GM13976 (cell line): ENCODE results near the gene TIMP3.

ENCODE experiments used
- DNase-seq: peaks from one replicate; pipeline ENCODE4 v3.0.0; 2012; ENCODE audit warnings: low spot score
- in situ Hi-C: fragments of 300-500 bp; cut with MboI; formaldehyde crosslinking; loops from one replicate; pipeline ENCODE4 v1.12.0; 2022; ENCODE audit warnings: low sequenced_read_pairs, mixed read lengths, inconsistent platforms; ENCODE audit not compliant: unreplicated experiment
- TF ChIP-seq, protein P1 (sequence below): IDR thresholded peaks from 2 replicates; pipeline ENCODE4 v1.5.1; 2012; ENCODE audit warnings: borderline replicate concordance, mild to moderate bottlenecking; ENCODE audit not compliant: insufficient read depth; ENCODE audit errors: extremely low read depth, missing control alignments, control extremely low read depth

The TIMP3 gene

DNA sequence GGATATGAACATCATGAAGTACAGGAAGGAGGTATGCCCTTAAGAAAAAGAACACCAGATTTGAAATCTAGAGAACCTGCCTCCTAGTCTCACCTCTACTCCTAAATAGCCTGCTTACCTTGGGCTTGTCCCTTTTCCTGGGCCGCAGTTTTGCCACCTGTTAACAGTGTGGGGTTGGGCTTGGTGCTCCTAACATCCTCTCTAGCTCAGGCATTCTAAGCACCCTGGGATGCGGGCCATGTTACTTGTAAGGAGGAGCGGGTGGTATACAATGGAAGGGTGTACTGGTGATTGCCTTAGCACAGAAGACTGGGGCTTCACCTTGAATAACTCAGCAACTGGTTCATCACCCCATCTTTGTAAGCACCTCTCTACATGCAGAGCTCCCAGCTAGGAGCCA lies 48.7 kb downstream of the TIMP3 start:
- DNase-seq, result no peak
- TF ChIP-seq, protein P1, sequence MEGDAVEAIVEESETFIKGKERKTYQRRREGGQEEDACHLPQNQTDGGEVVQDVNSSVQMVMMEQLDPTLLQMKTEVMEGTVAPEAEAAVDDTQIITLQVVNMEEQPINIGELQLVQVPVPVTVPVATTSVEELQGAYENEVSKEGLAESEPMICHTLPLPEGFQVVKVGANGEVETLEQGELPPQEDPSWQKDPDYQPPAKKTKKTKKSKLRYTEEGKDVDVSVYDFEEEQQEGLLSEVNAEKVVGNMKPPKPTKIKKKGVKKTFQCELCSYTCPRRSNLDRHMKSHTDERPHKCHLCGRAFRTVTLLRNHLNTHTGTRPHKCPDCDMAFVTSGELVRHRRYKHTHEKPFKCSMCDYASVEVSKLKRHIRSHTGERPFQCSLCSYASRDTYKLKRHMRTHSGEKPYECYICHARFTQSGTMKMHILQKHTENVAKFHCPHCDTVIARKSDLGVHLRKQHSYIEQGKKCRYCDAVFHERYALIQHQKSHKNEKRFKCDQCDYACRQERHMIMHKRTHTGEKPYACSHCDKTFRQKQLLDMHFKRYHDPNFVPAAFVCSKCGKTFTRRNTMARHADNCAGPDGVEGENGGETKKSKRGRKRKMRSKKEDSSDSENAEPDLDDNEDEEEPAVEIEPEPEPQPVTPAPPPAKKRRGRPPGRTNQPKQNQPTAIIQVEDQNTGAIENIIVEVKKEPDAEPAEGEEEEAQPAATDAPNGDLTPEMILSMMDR, result no peak
- in situ Hi-C loops, result no loop called here

DNA sequence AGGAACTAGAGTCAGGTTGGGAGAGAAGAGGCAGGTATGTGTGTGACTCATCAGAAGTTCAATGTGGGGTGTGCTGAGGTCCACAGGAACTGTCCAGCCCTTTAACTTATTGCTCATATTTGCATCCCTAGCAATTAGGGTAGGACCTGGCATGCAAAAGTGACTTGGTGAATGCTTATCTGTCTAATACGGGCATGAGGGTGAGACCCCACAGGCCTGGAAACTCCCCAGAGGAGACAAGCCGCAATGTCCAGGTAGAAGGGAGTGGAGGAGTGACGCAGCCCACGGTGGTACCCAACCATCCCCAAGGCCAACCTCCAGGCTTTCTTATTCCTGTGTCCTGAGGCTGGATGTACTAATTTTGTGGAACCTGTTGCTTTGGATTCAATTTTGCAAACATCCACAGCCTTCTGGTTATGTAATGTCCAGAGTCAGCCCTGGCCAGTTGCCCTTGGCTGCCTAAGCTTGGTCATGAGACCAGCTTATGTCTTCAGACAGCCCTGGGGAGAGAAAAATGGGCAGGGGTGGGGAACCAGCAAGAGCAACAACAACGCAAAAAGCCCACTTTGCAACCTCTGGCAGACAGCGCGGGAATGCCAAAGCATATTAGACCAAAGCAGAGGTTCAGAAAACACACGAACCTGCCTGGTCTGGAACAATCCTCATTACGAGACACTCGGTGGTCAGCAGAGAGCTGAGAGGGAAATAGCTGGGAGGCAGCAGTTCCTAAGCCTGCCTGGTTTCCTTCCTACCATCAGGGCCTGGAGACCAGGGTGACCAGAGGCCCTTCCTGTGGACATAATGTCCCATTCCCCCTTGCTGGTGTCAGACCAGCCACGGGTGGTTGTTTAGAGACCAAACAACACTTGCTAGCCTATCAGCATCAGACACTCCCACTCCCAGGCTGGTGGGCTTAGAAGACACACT lies 49.3 kb downstream of the TIMP3 start:
- in situ Hi-C loops, result no loop called here

DNA sequence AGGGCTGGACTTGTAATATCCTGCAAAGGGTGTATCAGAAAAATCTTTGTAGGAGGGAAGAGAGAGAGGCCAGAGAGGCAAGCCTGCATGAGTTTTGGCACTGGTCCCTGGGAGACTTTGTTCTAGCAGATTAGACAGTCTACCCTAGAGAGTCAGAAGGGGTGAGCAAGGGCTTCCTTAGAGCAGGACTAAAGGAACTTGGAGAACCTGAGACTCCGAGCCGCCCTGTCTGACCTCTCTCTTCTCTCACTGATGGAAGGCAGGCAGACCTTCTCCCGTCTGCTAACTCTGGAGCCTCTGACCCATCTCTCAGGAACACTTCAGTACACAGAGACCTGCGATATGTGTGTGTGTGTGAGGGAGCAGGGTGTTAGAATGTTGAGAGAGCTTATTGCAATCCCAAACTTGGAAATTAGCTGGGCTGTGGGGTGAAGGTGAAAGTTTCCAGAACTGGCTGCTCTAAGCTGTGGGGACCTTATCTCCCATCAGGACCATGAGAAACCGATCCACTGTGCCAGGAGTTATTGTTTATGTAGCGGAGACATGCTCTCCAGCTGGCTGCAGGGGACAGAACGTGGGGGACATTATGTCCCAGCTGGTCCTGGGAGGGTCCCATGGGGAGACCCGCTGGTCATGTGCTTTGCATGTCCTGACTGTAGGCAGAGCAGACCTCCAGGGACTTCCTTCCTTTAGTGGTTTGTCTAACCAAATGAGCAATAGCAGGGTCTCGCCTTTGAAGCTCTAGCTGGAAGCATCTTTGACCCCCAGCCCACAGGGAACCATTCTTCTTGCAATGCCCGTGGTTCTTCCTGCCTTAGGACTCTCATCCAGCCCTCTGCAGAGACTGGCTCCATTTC lies 51.1 kb downstream of the TIMP3 start:
- TF ChIP-seq, protein P1, result no peak
- in situ Hi-C loops, result no loop called here
- no peak for DNase-seq

More for the DNA sequence above, 49.3 kb downstream of the TIMP3 start:
- no peak for DNase-seq
- TF ChIP-seq, protein P1, result no peak

DNA sequence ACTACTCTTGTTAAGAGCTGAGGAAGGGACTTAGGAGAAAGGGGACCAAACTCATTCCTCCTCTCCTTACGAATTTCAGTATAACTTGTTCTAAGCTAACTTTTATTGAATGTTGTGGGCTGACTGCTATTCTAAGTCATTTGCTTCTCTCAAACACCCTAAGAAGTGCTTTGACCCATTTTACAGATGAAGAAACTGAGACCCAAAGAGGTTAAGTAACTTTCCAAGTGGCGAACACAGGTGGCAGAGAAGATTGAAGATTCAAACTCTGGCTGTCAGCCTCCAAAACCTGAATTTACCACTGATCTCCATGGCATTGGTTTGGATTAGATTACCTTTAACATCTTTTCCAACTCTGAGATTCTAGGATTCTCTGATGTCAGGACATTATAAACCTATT lies 52.2 kb downstream of the TIMP3 start:
- TF ChIP-seq, protein P1, result no peak
- in situ Hi-C loops, result no loop called here
- DNase-seq, result no peak

DNA sequence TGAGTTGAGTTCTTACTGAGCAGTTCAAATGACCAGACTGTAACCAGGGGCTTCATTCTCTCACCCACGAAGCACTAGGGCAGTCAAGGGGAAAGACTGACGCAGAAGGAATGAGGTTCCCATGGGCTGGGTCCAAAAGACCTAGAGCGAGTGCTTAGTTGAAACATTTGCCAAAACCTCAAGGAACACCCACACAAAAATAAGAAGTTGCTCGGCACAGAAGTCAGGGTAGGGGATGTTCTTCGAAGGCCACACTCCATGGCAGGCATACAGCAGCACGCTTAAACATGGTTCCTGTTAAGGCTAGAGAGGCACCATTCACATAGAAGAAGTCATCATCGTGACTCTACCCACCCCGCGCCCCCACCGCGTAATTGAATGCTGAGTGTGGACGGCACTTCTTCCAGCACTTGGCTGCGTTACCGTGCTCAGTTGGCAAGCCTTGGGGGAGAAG lies 52.9 kb downstream of the TIMP3 start:
- TF ChIP-seq, protein P1, result no peak
- in situ Hi-C loops, result no loop called here
- DNase-seq, result no peak

DNA sequence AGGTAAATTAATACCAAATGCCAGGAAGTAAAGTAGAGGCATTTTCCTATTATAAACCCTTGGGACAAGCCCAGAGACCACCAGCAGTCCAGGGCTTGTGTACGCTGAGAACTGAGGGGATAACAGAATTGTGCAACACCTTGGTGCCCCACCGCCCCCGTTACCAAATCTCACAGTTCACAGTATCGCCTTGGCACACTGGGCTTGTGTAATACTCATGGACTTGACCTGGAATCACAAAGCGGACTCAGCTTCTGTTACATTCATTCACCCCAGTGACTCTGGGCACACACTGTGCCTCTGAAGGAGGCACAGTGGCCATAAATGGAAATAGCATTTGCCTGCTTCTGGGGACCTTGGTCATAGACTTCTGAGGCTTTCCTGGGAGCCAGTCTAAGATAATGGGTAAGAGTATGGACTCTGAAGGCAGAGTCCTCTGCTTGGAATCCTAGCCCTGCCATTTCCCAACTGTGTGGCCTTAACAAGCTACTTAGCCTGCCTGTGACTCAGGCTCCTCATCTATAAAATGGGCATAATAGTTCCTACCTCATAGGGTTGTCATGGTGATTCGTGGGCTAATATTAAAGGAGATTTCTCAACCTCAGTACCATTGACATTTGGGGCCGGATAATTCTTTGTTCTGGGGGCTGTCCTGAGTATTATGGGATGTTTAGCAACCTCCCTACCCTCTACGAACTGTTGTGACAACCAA lies 53.7 kb downstream of the TIMP3 start:
- in situ Hi-C loops, result no loop called here
- TF ChIP-seq, protein P1, result no peak
- no peak for DNase-seq
